Middle frontal gyrus (tissue), 1 donor: ENCODE measurements around the gene KSR2.

Source experiments
- DNase-seq: peaks from one replicate; pipeline ENCODE4 v3.0.0-alpha.2; 2015; ENCODE audit warnings: low spot score; ENCODE audit errors: extremely low spot score

The KSR2 gene

GRCh38 chr12:117501076-117501869, 467.5 kb downstream of the KSR2 start:
- no peak for DNase-seq

- no peak for DNase-seq
These were observed 468.9 kb downstream of the KSR2 start for GRCh38 chr12:117499759-117500485.

GRCh38 chr12:117498880-117499279, 469.9 kb downstream of the KSR2 start:
- no peak for DNase-seq

- no peak for DNase-seq
These were observed 470.5 kb downstream of the KSR2 start for GRCh38 chr12:117498256-117498655.

- no peak for DNase-seq
These were observed 471.4 kb downstream of the KSR2 start for GRCh38 chr12:117497407-117497806.

- no peak for DNase-seq
These were observed 473.7 kb downstream of the KSR2 start for GRCh38 chr12:117494833-117495655.

- DNase-seq: no peak
These were observed 477.1 kb downstream of the KSR2 start for GRCh38 chr12:117491711-117492110.

- DNase-seq: no peak
These were observed 478.7 kb downstream of the KSR2 start for GRCh38 chr12:117490130-117490529.

- no peak for DNase-seq
These were observed 479.1 kb downstream of the KSR2 start for GRCh38 chr12:117489671-117490070.

- DNase-seq: no peak
These were observed 481.7 kb downstream of the KSR2 start for GRCh38 chr12:117486840-117487659.

- DNase-seq: no peak
These were observed 482.6 kb downstream of the KSR2 start for GRCh38 chr12:117485984-117486839.

GRCh38 chr12:117484901-117485300, 483.9 kb downstream of the KSR2 start:
- no peak for DNase-seq

- no peak for DNase-seq
These were observed 485.3 kb downstream of the KSR2 start for GRCh38 chr12:117483501-117483900.

GRCh38 chr12:117481470-117481869, 487.3 kb downstream of the KSR2 start:
- no peak for DNase-seq

- DNase-seq: no peak
These were observed 492.4 kb downstream of the KSR2 start for GRCh38 chr12:117476341-117476740.

GRCh38 chr12:117473856-117474255, 494.9 kb downstream of the KSR2 start:
- no peak for DNase-seq

GRCh38 chr12:117472983-117473382, 495.8 kb downstream of the KSR2 start:
- no peak for DNase-seq

- no peak for DNase-seq
These were observed 498.0 kb downstream of the KSR2 start for GRCh38 chr12:117470804-117471203.

GRCh38 chr12:117469883-117470483, 498.8 kb downstream of the KSR2 start:
- no peak for DNase-seq

- DNase-seq: no peak
These were observed 500.8 kb downstream of the KSR2 start for GRCh38 chr12:117468016-117468415.
